Measurements from ENCODE around the gene COL13A1.

GRCh38 chr10:70007116-70007820 lies 205.6 kb downstream of the COL13A1 start:
- TF ChIP-seq POLR2A (IDR thresholded peaks at IDR 0.05; ENCODE audit: extremely low read depth, insufficient read length) (no peak), CTCF (IDR thresholded peaks at IDR 0.05; ENCODE audit: low read depth, low read length) (no peak), MAX (IDR thresholded peaks at IDR 0.05; ENCODE audit: low read depth, low read length) (no peak), MYC (IDR thresholded peaks at IDR 0.05; ENCODE audit: low read depth, low read length) (no peak)
